ENCODE data around the gene SLC35B1.
A peak's percentile ranks its signal among the peaks of the same experiment; 100 is the strongest.

The SLC35B1 gene

GRCh38 chr17:49752508-49752907 lies 44.7 kb upstream of the SLC35B1 start:
- H3K4me3 ChIP-seq (ENCODE audit: low read depth, low read length), result no peak overlapping the region
- DNase-seq (ENCODE audit: low read depth), result no peak
- TF ChIP-seq MYC (IDR thresholded peaks at IDR 0.05; ENCODE audit: low read depth, low read length), result no peak
- no peak for TF ChIP-seq MAX (IDR thresholded peaks at IDR 0.05; ENCODE audit: low read depth, low read length)
- no peak for TF ChIP-seq POLR2A (IDR thresholded peaks at IDR 0.05; ENCODE audit: extremely low read depth, insufficient read length)
- TF ChIP-seq, protein P1, sequence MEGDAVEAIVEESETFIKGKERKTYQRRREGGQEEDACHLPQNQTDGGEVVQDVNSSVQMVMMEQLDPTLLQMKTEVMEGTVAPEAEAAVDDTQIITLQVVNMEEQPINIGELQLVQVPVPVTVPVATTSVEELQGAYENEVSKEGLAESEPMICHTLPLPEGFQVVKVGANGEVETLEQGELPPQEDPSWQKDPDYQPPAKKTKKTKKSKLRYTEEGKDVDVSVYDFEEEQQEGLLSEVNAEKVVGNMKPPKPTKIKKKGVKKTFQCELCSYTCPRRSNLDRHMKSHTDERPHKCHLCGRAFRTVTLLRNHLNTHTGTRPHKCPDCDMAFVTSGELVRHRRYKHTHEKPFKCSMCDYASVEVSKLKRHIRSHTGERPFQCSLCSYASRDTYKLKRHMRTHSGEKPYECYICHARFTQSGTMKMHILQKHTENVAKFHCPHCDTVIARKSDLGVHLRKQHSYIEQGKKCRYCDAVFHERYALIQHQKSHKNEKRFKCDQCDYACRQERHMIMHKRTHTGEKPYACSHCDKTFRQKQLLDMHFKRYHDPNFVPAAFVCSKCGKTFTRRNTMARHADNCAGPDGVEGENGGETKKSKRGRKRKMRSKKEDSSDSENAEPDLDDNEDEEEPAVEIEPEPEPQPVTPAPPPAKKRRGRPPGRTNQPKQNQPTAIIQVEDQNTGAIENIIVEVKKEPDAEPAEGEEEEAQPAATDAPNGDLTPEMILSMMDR (IDR thresholded peaks at IDR 0.05; ENCODE audit: low read depth, low read length), result no peak

DNA sequence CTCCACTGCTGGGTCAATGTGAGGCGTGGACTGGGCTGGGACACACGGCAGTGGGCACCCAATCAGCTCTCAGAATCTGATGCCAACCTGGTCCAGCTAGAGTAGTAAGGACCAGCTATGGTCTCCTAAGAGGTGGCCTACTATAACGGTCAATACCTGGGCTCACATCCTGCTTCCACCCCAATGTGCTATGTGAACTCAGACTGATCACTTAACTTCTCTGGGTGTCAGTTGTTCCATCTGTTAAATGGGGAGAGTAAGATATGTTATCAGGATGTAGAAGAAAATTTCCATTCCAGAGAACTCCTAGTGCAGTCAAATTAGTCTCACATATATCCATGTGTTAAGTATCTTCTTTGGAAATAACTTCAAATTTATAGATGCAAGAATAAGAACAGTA lies 42.0 kb upstream of the SLC35B1 start:
- TF ChIP-seq, protein P1 (IDR thresholded peaks at IDR 0.05; ENCODE audit: low read depth, low read length), result no peak
- no peak overlapping the region for H3K4me3 ChIP-seq (ENCODE audit: low read depth, low read length)
- no peak for DNase-seq (ENCODE audit: low read depth)

GRCh38 chr17:49748791-49749190 lies 41.0 kb upstream of the SLC35B1 start:
- DNase-seq (ENCODE audit: low read depth), result no peak
- H3K4me3 ChIP-seq (ENCODE audit: low read depth, low read length), result no peak overlapping the region
- TF ChIP-seq MYC (IDR thresholded peaks at IDR 0.05; ENCODE audit: low read depth, low read length) (no peak), MAX (IDR thresholded peaks at IDR 0.05; ENCODE audit: low read depth, low read length) (no peak), POLR2A (IDR thresholded peaks at IDR 0.05; ENCODE audit: extremely low read depth, insufficient read length) (no peak)
- TF ChIP-seq, protein P1 (IDR thresholded peaks at IDR 0.05; ENCODE audit: low read depth, low read length), result no peak

DNA sequence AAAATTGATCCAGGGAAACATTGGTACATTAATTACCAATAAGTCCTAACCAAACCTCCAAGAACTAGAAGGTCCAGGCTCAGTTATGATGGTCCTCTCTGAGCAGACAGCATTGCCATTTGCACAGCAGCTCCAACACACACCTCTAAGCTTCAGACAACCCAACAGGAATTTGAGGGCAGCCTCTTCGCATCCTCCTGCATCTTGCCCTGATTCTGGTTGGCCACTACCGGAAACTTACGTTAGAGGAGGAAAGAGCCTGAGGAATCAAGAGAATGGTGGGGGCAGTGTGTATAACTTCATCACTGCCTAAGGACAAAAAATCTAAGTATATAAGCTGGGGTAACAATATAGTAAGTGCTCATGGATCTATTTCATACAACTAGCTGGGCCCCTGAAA lies 40.5 kb upstream of the SLC35B1 start:
- H3K4me3 ChIP-seq (ENCODE audit: low read depth, low read length), result no peak overlapping the region
- no peak for DNase-seq (ENCODE audit: low read depth)
- no peak for TF ChIP-seq MYC (IDR thresholded peaks at IDR 0.05; ENCODE audit: low read depth, low read length)
- no peak for TF ChIP-seq POLR2A (IDR thresholded peaks at IDR 0.05; ENCODE audit: extremely low read depth, insufficient read length)
- no peak for TF ChIP-seq MAX (IDR thresholded peaks at IDR 0.05; ENCODE audit: low read depth, low read length)
- TF ChIP-seq, protein P1 (IDR thresholded peaks at IDR 0.05; ENCODE audit: low read depth, low read length), result no peak

DNA sequence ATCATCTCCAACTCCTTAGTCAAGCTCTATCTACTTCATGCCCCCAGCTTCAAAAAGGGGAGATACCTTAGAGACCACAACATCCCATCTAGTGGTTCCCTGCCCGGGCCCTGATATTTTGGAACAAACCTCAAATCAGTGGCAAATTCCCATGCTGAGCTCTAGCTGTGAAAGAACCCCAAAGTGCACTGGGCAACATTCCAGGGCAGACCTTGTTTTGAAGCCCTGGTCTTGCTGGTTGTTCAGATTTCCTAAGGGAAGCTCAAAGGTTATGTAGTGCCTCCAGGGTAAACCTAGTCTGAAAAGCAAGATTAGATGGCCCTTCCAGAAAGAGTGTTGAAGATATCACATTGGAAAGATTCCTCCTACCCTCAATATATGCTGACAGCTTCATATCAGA lies 39.9 kb upstream of the SLC35B1 start:
- no peak overlapping the region for H3K4me3 ChIP-seq (ENCODE audit: low read depth, low read length)
- DNase-seq (ENCODE audit: low read depth), result no peak
- no peak for TF ChIP-seq POLR2A (IDR thresholded peaks at IDR 0.05; ENCODE audit: extremely low read depth, insufficient read length)
- TF ChIP-seq, protein P1 (IDR thresholded peaks at IDR 0.05; ENCODE audit: low read depth, low read length), result no peak

- H3K4me3 ChIP-seq (ENCODE audit: low read depth, low read length), result no peak overlapping the region
- no peak for TF ChIP-seq MAX (IDR thresholded peaks at IDR 0.05; ENCODE audit: low read depth, low read length)
- TF ChIP-seq MYC (IDR thresholded peaks at IDR 0.05; ENCODE audit: low read depth, low read length), result no peak
- TF ChIP-seq POLR2A (IDR thresholded peaks at IDR 0.05; ENCODE audit: extremely low read depth, insufficient read length), result no peak
- TF ChIP-seq, protein P1 (IDR thresholded peaks at IDR 0.05; ENCODE audit: low read depth, low read length), result no peak
- peak; percentile 38 for DNase-seq (ENCODE audit: low read depth)
Measured at GRCh38 chr17:49746791-49747490, 39.2 kb upstream of the SLC35B1 start.
